ENCODE data around the gene PTPN9. TPM values are rescaled to one million over a fixed set of nuclear protein-coding genes. Genes with fewer than 3 reads are reported as not detected.
"Not testable (repeated sequence)": the region's sequence is repeated elsewhere in the genome, so short reads cannot be mapped to it uniquely, and the experiment has no call there.

The PTPN9 gene
- total RNA-seq, 1 experiment from 2014 or later: 64.9 TPM

GRCh38 chr15:75493732-75494131 lies 85.4 kb downstream of the PTPN9 start:
- Histone ChIP-seq H3K4me3 (ENCODE audit: low read depth, low read length, poor library complexity, severe bottlenecking) (no peak overlapping the region), H3K4me1 (ENCODE audit: insufficient read depth, low read length, poor library complexity, severe bottlenecking) (no peaks in the 10 kb centered on the region), H3K9me3 (ENCODE audit: low read depth, low read length, poor library complexity, severe bottlenecking) (no peaks in the 10 kb centered on the region), H3K36me3 (ENCODE audit: insufficient read depth, low read length, poor library complexity, severe bottlenecking) (peaks cover 17% of the 10 kb centered on the region), H3K27ac (ENCODE audit: low read depth, low read length, poor library complexity, severe bottlenecking) (no peak overlapping the region), H3K27me3 (replicated peaks; ENCODE audit: insufficient read depth, low read depth, low read length, poor library complexity) (no peaks in the 10 kb centered on the region)
- DNase-seq (ENCODE audit: low spot score): no peak
- no TSS peak for BruUV-seq (replicated peaks)
- TF ChIP-seq CTCF (conservative IDR thresholded peaks at IDR 0.05; ENCODE audit: low read depth, low read length) (no peak), EZH2 (IDR thresholded peaks at IDR 0.05; ENCODE audit: borderline replicate concordance, low read depth, low read length, poor library complexity, severe bottlenecking) (no peak)
- ChIA-PET CTCF (no interaction called here), POLR2A (ENCODE audit: low non-redundant PET) (no interaction called here)
- intact Hi-C loops (cut with micrococcal nuclease; ENCODE audit: unreplicated experiment): no loop called here

- Histone ChIP-seq H3K9me3 (ENCODE audit: low read depth, low read length, poor library complexity, severe bottlenecking) (no peaks in the 10 kb centered on the region), H3K4me3 (ENCODE audit: low read depth, low read length, poor library complexity, severe bottlenecking) (no peak overlapping the region), H3K27ac (ENCODE audit: low read depth, low read length, poor library complexity, severe bottlenecking) (no peak overlapping the region), H3K27me3 (replicated peaks; ENCODE audit: insufficient read depth, low read depth, low read length, poor library complexity) (no peaks in the 10 kb centered on the region), H3K36me3 (ENCODE audit: insufficient read depth, low read length, poor library complexity, severe bottlenecking) (peaks cover 19% of the 10 kb centered on the region), H3K4me1 (ENCODE audit: insufficient read depth, low read length, poor library complexity, severe bottlenecking) (no peaks in the 10 kb centered on the region)
- no peak for DNase-seq (ENCODE audit: low spot score)
- ChIA-PET CTCF (no interaction called here), POLR2A (ENCODE audit: low non-redundant PET) (no interaction called here)
- BruUV-seq (replicated peaks): no TSS peak
- intact Hi-C loops (cut with micrococcal nuclease; ENCODE audit: unreplicated experiment): no loop called here
- TF ChIP-seq CTCF (conservative IDR thresholded peaks at IDR 0.05; ENCODE audit: low read depth, low read length) (no peak), EZH2 (IDR thresholded peaks at IDR 0.05; ENCODE audit: borderline replicate concordance, low read depth, low read length, poor library complexity, severe bottlenecking) (no peak)
Observed at GRCh38 chr15:75483961-75484360, 95.2 kb downstream of the PTPN9 start.

GRCh38 chr15:75483556-75483955 lies 95.6 kb downstream of the PTPN9 start:
- H3K4me1 ChIP-seq (ENCODE audit: insufficient read depth, low read length, poor library complexity, severe bottlenecking); DNase-seq (ENCODE audit: low spot score); H3K9me3 ChIP-seq (ENCODE audit: low read depth, low read length, poor library complexity, severe bottlenecking); intact Hi-C loops (cut with micrococcal nuclease; ENCODE audit: unreplicated experiment); BruUV-seq (replicated peaks); POLR2A ChIA-PET (ENCODE audit: low non-redundant PET); H3K4me3 ChIP-seq (ENCODE audit: low read depth, low read length, poor library complexity, severe bottlenecking); H3K27me3 ChIP-seq (replicated peaks; ENCODE audit: insufficient read depth, low read depth, low read length, poor library complexity); H3K27ac ChIP-seq (ENCODE audit: low read depth, low read length, poor library complexity, severe bottlenecking); CTCF ChIA-PET: not testable (repeated sequence)
- peaks cover 20% of the 10 kb centered on the region for H3K36me3 ChIP-seq (ENCODE audit: insufficient read depth, low read length, poor library complexity, severe bottlenecking)

- H3K36me3 ChIP-seq (ENCODE audit: insufficient read depth, low read length, poor library complexity, severe bottlenecking): peaks cover 19% of the 10 kb centered on the region
- intact Hi-C loops (cut with micrococcal nuclease; ENCODE audit: unreplicated experiment): no loop called here
- CTCF ChIA-PET: no interaction called here
Observed at GRCh38 chr15:75483106-75483505, 96.0 kb downstream of the PTPN9 start.

GRCh38 chr15:75480463-75480862 lies 98.7 kb downstream of the PTPN9 start:
- H3K27ac ChIP-seq (ENCODE audit: low read depth, low read length, poor library complexity, severe bottlenecking); POLR2A ChIA-PET (ENCODE audit: low non-redundant PET); H3K9me3 ChIP-seq (ENCODE audit: low read depth, low read length, poor library complexity, severe bottlenecking); DNase-seq (ENCODE audit: low spot score); H3K4me1 ChIP-seq (ENCODE audit: insufficient read depth, low read length, poor library complexity, severe bottlenecking); intact Hi-C loops (cut with micrococcal nuclease; ENCODE audit: unreplicated experiment); BruUV-seq (replicated peaks); H3K4me3 ChIP-seq (ENCODE audit: low read depth, low read length, poor library complexity, severe bottlenecking); H3K27me3 ChIP-seq (replicated peaks; ENCODE audit: insufficient read depth, low read depth, low read length, poor library complexity); CTCF ChIA-PET: not testable (repeated sequence)
- H3K36me3 ChIP-seq (ENCODE audit: insufficient read depth, low read length, poor library complexity, severe bottlenecking): peaks cover 12% of the 10 kb centered on the region

More at GRCh38 chr15:75483106-75483505, 96.0 kb downstream of the PTPN9 start:
- no TSS peak for BruUV-seq (replicated peaks)
- Histone ChIP-seq H3K27me3 (replicated peaks; ENCODE audit: insufficient read depth, low read depth, low read length, poor library complexity) (no peaks in the 10 kb centered on the region), H3K27ac (ENCODE audit: low read depth, low read length, poor library complexity, severe bottlenecking) (no peak overlapping the region), H3K4me3 (ENCODE audit: low read depth, low read length, poor library complexity, severe bottlenecking) (no peak overlapping the region), H3K9me3 (ENCODE audit: low read depth, low read length, poor library complexity, severe bottlenecking) (no peaks in the 10 kb centered on the region), H3K4me1 (ENCODE audit: insufficient read depth, low read length, poor library complexity, severe bottlenecking) (no peaks in the 10 kb centered on the region)
- POLR2A ChIA-PET (ENCODE audit: low non-redundant PET): no interaction called here
- no peak for DNase-seq (ENCODE audit: low spot score)
- TF ChIP-seq CTCF (conservative IDR thresholded peaks at IDR 0.05; ENCODE audit: low read depth, low read length): no peak
- no peak for TF ChIP-seq EZH2 (IDR thresholded peaks at IDR 0.05; ENCODE audit: borderline replicate concordance, low read depth, low read length, poor library complexity, severe bottlenecking)
